ENCODE results near the gene PTDSS2.

PTDSS2 gene

DNA sequence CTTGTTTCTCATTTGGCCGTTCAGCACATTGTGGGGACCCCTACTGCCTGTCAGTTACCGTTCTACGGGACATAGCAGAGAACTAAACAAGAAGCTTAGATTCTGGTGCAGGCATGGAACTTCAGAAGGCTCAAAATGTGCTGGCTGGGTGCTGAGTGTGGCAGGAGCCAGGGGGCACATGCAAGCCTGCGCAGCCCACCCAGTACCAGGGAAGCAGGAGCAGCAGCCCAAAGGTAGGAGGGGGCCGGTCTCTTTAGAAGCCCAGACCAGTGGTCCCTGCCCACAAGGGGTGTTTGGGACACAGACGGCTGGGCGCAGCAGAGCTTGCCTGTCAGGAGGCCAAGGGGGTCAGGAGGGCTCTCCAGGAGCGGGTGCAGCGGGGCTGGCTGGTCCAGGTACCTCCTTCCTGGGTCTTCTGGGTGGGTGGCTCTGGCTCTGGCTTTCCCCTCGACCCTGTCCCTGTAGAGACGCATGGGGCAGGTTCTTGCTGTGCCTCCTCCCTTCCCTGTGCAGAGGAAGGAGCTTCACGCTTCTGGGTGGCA lies 2.2 kb downstream of the PTDSS2 start:
- TF ChIP-seq, protein P1, sequence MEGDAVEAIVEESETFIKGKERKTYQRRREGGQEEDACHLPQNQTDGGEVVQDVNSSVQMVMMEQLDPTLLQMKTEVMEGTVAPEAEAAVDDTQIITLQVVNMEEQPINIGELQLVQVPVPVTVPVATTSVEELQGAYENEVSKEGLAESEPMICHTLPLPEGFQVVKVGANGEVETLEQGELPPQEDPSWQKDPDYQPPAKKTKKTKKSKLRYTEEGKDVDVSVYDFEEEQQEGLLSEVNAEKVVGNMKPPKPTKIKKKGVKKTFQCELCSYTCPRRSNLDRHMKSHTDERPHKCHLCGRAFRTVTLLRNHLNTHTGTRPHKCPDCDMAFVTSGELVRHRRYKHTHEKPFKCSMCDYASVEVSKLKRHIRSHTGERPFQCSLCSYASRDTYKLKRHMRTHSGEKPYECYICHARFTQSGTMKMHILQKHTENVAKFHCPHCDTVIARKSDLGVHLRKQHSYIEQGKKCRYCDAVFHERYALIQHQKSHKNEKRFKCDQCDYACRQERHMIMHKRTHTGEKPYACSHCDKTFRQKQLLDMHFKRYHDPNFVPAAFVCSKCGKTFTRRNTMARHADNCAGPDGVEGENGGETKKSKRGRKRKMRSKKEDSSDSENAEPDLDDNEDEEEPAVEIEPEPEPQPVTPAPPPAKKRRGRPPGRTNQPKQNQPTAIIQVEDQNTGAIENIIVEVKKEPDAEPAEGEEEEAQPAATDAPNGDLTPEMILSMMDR (IDR thresholded peaks at IDR 0.05; ENCODE audit: extremely low read depth, missing control alignments): no peak
- no peak for DNase-seq (ENCODE audit: low spot score)

DNA sequence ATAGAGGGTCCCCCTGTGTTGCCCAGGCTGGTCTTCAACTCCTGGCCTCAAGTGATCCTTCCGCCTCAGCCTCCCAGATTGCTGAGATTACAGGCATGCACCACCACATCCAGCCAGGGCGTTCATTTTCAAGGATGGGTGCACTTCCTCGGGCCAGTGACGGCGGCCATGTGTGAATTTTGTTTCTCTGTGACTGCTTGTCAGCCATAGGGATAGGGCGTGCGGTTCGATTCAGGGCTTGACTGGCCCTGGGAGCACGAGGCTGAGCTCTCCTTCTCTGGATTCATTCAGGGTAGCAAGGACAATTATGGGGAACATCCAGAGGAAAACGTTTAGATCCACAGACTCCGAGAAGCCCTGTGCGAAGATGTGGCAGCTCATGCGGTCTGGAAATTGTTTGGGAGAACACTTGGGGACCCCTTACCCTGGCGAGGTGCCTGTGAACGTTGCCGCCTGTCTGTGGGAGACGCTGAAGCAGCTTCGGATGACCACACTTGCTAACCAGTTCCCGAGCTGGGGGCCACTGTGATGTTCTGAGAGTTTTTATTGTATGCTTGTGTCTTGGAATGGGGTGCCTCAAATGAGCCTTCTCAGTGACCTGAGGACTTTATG lies 2.9 kb downstream of the PTDSS2 start:
- no peak for DNase-seq (ENCODE audit: low spot score)
- TF ChIP-seq, protein P1 (IDR thresholded peaks at IDR 0.05; ENCODE audit: extremely low read depth, missing control alignments): no peak

DNA sequence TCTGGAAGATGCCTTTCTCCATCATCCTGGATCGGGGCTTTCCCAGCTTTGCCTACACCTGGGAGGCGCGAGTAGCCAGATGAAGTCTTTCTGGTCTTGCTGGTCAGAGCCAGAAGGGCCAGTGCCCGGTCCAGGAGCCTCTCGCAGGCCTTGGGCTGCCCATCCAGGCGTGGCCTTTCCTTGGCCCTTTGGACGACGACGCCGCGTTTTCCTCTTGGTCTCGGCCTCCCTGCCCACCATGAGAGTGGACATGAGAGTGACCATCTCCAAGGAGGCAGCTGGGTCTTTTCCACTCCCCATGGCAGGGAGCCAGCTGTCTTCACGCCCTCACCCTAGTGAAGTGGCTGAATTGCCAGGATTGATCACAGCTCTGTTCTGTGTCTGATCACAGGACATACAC lies 3.5 kb downstream of the PTDSS2 start:
- DNase-seq (ENCODE audit: low spot score): no peak
- TF ChIP-seq, protein P1 (IDR thresholded peaks at IDR 0.05; ENCODE audit: extremely low read depth, missing control alignments): no peak

DNA sequence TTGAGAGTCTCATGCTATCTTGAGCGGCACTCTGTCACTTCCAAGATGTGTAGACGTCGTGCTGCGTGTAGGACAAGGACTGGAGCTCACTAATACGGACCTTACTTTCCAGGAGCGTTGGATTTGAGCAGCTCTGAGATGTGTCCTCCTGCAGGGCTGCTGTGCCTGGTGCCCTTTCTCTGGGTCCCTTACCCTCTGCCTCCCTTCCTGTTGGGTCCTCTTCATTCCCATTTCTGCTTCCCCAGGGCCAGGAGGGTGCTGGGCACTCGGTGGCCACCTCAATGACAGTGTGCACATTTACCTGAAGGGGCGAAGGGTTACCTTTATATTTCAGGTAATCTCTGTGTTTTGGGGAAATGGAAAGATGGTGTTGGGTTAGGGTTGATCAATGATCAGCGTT lies 4.0 kb downstream of the PTDSS2 start:
- TF ChIP-seq, protein P1 (IDR thresholded peaks at IDR 0.05; ENCODE audit: extremely low read depth, missing control alignments): no peak
- no peak for DNase-seq (ENCODE audit: low spot score)

DNA sequence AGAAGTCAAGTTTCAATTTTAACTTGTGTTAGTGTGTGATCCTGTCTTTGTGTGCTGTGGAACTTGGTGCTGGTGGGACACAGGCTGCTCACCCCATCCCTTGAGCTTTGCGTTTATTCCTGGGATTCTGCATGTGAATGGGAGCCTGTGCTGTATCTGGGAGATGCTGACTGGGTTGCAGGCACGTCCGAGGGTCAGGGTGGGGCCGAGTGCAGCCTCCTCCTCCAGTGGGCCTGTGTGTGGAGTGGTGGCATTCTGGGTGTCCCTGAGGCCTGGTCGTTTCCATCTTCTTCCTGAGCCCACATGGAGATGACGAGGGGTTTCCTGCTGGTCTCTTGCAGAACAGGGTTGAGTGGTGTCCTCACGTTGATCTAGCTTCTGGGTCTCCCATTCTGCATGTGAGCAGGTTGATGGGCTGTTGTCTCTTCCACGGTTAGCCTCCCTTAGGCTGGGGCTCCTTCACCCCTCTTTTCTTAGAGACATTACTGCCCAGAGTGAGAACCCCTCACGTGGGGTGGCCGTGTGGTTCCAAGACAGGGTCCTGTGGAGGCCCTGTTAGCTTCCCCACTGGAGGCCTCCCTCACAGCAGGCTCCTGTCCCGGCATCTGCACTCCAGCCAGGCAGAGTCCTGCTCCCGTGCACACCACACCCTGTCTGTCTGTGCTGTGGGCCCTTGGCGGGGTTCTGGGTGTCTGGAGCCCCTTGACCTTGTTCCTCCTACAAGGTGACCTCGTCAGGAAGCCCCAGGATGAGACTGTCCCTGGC lies 4.9 kb downstream of the PTDSS2 start:
- TF ChIP-seq, protein P1 (IDR thresholded peaks at IDR 0.05; ENCODE audit: extremely low read depth, missing control alignments): no peak
- no peak for DNase-seq (ENCODE audit: low spot score)

DNA sequence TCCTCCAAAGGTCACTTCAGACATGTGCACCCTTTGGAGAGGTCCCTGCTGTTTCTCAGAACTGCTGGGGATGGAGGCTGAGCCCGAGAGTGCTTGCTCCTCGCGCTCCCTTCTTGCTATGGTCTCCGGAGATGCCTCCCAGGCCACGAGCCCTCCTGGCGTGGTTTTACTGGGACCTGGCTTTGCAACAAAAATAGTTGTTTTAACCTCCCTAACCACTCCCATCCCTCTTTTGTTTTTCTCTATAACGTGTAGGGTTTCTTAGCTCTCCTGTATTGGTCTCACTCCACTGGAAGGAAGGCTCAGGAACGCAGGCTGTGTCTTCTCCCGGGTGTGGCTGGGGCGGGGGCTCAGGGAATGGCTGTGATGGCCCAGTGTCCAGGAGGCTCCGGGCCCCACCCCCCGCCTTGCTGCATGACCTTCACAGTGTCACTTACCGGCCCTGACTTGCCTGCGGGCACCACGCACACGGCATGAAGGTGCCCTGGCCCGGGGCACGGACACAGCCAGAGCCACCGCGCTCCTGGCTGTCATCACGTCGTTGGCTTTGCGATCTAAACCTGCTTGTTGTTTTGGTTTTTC lies 5.6 kb downstream of the PTDSS2 start:
- no peak for DNase-seq (ENCODE audit: low spot score)
- TF ChIP-seq, protein P1 (IDR thresholded peaks at IDR 0.05; ENCODE audit: extremely low read depth, missing control alignments): no peak

DNA sequence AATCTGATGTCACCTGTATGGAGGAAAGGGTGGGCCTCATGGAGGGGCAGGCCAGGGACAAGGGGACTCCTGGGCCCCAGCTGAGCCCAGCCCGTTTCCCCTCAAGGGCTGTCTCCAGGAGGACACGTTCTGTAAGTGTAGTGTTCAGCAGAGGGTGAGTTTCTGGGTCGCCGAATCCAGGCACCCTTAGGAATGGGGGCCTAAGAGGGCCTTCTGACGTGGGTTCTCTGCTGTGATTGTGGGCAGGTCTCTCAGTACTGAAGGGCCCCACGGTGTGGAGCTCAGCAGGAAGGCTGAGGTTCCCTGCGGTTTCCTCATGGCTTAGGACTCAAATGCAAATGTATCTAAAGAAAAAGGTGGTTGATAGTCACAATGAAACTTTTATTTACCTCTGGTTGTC lies 6.5 kb downstream of the PTDSS2 start:
- peak; percentile 76 for DNase-seq (ENCODE audit: low spot score)
- TF ChIP-seq, protein P1 (IDR thresholded peaks at IDR 0.05; ENCODE audit: extremely low read depth, missing control alignments): no peak
